ENCODE data around the gene SARDH.

Gene SARDH

DNA sequence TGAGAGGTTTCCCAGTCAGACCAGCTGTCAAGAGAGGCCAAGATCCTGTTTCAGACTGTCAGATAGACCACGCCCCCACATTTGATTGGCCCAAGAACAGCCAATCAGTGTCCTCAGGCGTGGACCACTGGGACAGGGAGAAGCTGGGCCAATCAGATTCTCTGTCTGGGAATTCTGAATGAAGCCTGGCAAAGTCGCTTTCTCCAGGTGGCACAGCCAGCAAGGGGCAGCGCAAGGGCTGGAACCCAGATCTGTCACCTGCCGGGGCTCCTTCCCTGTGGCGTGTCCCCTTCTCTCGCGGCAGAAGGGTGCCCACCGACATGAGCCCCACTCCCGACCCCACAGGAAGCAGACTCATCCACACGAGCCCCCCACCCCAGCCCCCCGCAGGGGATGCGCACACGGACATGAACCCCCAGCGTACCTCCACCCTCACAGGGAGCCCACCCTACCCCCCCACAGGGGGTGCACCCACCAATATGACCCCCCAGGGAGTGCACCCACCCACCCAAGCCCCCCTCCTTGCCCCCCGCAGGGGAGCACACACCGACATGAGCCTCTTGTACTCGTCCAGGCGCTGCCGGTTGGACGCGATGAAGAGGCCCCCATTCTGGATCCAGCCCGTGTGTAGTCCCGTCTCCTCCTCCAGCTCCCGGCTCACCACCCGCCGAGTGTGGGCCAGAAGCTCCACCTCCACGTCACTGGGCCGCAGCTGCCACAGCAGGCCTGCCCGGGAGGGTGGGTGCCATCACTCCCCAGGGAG is 6.1 kb downstream of the SARDH start:
- DNase-seq, result no peak

GRCh38 chr9:133730994-133731715 is 7.0 kb downstream of the SARDH start:
- no peak for DNase-seq

GRCh38 chr9:133729617-133730281 is 8.4 kb downstream of the SARDH start:
- no peak for DNase-seq

- DNase-seq, result no peak
These were observed 9.1 kb downstream of the SARDH start for GRCh38 chr9:133728856-133729616.

GRCh38 chr9:133727876-133728441 is 10.2 kb downstream of the SARDH start:
- DNase-seq, result no peak

DNA sequence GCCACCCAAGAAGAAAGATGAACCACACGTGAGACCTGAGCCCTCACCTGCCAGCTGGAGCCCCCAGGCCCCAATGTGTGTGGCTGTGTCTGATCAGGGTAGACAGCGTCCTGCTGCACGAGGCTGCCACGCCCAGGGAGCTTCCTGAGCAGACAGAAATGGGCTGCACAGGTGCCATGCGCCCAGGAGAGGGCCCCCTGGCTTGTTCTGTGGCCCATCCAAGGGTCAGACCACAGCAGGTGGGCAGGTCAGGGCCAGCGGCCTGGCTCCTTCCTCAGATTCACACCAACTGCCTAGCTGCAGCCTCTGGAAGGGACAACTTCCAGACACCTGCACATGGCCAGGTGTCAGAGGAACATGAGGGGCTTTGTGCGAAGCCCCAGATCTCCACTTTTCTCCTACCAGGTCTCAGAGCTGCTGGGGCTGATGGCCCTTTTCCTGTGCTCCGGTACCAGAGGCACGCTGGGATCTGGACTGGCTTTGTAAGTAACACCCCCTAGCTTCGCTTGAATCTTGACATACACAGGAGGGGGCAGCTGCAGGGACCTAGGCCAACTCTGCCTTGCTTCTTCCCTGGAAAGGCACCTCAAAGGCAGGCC is 10.8 kb downstream of the SARDH start:
- no peak for DNase-seq

- peak; percentile 3 for DNase-seq
These were observed 11.5 kb downstream of the SARDH start for GRCh38 chr9:133726401-133727276.

DNA sequence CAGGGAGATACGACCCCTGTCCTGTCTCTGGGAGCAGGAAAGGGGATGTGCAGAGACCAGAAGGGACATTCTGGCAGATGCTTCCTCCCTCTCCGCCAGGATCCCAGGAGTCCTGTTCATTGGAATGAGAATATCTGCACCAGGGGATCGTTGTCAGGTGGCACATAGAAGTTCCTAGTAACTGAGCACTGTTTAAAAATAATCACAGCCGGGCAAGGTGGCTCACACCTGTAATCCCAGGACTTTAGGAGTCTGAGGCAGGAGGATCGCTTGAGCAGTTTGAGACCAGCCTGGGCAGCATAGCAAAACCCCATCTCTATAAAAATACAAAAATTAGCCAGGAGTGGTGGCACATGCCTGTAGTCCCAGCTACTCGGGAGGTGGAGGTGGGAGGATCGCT is 12.3 kb downstream of the SARDH start:
- no peak for DNase-seq

DNA sequence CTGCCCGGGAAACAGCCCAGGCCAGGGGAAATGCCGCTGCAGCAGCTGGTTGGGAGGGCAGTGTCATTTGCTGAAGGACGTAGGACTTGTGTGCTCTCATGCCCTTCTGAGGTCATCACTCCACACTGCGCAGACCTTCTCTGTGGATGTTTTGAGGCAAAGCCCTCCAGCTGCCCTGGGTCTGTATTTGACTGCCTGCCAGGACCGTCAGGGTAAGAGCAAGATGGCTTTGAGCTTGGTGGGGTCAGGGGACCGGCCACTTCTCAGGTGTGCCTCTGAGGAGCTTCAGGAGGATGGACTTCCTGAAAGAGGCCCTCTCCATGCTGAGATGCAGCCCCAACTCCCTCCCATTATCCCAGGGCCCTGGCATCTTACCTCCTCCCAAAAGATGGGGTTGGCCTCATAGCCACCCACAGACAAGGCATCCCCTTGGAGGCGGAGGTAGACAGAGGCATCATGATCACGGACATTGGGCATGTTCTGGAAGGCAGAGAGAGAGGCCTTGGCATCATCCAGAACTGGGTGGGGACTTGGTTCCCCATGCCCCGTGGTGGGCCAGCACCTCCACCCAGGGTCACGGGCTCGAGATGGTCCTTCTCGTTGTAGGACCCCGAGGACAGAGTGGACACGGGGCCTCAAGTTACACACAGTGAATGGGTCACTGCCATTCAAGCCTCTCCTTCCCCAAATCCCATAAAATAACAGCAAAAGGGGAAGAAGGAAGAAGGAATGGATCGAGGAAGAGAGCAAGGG is 19.4 kb downstream of the SARDH start:
- no peak for DNase-seq

- DNase-seq, result no peak
These were observed 20.8 kb downstream of the SARDH start for GRCh38 chr9:133717113-133718031.

DNA sequence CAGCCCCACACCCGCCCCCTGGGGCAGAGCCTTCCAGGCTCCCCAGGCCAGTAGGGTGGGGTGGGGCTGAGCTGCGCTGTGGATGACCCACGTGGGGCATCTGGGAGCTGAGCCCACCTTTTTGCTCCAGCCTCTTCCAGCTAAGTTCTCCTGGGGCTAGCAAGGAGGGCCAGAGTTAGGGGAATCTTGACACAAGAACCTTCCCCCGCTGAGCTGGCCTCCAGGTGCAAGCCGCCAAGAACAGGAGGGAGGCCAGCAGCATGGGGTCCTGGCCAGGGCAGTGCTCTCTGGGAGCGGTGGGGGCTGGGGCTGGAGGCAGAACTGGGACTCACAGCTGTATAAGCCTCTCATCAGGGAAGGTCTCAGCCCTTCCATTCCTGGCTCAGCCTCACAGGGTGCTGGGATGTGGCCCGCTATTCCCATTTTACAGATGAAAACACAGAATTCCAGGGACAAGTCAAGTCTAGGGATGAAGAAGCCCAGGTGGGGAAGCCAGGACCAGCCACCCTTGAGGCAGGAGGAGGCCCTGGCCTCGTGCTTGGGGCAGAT is 21.5 kb downstream of the SARDH start:
- DNase-seq, result no peak

DNA sequence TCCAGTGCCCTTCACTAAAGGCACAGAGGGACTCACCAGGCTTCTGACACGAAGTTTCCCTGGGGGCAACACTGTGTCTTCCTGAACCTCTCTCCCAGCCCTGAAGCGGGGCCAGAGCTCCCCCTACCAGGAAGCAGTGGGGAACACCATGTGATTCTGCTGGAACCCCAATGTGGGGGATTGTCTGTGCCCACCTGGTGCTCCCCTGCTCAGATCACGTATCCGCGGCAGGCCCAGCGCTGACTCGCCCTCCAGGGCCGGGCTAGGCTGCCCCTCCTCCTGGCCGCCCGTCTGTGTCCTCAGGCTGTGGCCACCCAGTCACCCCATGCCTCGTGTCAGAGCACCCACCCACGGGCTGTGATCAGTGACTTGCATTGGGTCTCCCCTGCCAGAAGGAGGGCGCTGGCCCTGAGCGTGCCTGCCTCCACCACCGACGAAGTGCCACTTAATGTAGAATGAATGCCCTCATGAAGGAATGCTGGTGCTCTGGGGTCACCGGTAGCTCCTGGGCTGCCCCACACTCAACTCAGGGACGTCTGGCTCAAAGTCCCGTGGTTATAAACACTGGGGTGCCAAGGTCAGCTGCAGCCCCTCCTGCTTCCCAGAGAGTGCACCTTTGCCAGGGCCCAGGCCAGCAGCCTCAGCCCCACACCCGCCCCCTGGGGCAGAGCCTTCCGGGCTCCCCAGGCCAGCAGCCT is 22.1 kb downstream of the SARDH start:
- no peak for DNase-seq

- no peak for DNase-seq
These were observed 22.8 kb downstream of the SARDH start for GRCh38 chr9:133715295-133715865.

DNA sequence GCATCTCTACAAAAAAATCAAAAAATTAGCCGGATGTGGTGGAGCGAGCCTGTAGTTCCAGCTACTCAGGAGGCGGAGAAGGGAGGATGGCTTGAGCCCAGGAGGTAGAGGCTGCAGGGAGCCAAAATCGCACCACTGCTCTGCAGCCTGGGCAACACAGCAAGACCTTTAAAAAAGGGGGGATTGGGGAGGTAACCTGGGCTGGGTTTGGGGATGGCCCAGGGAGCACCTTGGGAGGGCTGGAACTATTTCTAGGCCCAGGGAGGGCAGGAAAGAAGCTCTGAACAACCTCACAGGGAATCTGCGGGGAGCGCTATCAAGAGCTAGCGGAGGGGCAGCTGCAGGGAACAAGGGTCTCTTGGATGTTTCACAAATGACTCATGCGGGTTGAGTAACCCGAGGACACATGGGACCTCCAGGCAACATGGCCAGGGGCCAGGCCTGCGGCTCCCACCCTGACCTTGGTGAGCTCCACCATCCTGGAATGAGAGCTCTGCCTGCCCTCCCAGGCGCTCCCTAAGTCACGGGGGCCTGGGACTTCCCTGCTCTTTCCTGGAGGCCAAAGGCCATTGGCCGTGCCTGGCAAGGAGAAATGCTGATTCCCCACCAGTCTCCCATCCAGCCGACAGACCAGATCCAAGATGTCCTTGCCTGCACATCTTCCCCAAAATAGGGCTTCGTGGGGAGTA is 23.4 kb downstream of the SARDH start:
- DNase-seq, result no peak

- DNase-seq, result no peak
These were observed 24.1 kb downstream of the SARDH start for GRCh38 chr9:133713960-133714495.

- DNase-seq, result no peak
These were observed 24.8 kb downstream of the SARDH start for GRCh38 chr9:133713150-133713959.

All from NCI-H2227 treated with DMSO at 0.1 percent for 48 hours (cell line).